NCI-H1436 (cell line): ENCODE data around the gene MAG.

Experiments
- DNase-seq: peaks from one replicate; lab custom pipeline; 2025; lab: John Stamatoyannopoulos, UW

MAG gene

GRCh38 chr19:35265126-35265899, 26.6 kb upstream of the MAG start:
- no peak for DNase-seq

- DNase-seq = no peak
Measured at GRCh38 chr19:35265900-35266519, 26.0 kb upstream of the MAG start.

DNA sequence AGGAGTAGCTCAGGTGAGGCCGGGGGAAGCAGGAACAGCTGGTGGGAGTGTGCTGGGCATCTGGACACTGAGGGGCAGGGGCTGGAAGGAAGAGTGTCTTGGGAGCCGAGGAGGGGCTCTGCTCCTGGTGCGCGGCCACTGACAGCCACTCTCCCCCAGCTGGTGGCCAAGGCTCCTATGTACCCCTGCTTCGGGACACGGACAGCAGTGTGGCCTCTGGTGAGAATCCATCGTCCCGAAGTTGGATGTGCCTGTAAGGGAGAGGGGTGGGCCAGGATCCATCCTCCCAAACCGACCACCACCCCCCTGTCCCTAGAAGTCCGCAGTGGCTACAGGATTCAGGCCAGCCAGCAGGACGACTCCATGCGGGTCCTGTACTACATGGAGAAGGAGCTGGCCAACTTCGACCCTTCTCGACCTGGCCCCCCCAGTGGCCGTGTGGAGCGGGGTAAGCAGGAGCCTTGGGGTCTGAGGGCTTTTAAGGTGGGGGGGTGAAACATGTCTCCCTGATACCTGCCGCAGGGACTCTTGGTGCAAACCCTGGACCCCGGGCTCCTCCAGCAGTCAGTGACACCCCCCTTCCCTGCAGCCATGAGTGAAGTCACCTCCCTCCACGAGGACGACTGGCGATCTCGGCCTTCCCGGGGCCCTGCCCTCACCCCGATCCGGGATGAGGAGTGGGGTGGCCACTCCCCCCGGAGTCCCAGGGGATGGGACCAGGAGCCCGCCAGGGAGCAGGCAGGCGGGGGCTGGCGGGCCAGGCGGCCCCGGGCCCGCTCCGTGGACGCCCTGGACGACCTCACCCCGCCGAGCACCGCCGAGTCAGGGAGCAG, 25.2 kb upstream of the MAG start:
- no peak for DNase-seq

DNA sequence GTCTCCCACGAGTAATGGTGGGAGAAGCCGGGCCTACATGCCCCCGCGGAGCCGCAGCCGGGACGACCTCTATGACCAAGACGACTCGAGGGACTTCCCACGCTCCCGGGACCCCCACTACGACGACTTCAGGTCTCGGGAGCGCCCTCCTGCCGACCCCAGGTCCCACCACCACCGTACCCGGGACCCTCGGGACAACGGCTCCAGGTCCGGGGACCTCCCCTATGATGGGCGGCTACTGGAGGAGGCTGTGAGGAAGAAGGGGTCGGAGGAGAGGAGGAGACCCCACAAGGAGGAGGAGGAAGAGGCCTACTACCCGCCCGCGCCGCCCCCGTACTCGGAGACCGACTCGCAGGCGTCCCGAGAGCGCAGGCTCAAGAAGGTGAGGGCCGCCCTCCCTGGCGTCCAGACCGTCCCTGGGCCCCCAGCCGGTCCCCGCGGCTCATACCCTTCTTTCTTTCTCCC, 24.6 kb upstream of the MAG start:
- no peak for DNase-seq

- DNase-seq = peak; percentile 60
Measured at GRCh38 chr19:35267818-35268535, 24.0 kb upstream of the MAG start.

- peak; percentile 50 for DNase-seq
Measured at GRCh38 chr19:35268536-35269437, 23.2 kb upstream of the MAG start, which contains the start of gene USF2. TSS of gene USF2 (plus strand) at chr19:35268962. CDS start at chr19:35269102, 140 bp downstream.

DNA sequence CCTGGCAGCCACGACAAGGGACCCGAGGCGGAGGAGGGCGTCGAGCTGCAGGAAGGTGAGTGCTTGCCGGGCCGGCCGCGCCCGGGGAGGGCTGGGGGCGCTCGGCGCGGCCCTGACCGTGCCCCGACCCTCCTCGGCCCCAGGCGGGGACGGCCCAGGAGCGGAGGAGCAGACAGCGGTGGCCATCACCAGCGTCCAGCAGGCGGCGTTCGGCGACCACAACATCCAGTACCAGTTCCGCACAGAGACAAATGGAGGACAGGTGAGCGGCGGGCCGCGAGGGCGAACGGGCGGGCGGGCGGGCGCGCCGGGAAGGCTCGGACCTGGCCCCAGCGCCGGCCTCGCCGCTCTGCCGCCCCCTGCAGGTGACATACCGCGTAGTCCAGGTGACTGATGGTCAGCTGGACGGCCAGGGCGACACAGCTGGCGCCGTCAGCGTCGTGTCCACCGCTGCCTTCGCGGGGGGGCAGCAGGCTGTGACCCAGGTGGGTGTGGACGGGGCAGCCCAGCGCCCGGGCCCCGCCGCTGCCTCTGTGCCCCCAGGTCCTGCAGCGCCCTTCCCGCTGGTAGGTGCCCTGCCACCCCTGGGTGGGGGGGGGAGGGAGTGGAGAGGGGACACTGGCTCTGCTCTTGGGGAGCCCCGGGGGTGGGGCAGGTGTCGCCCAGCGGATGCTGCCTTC, 22.4 kb upstream of the MAG start:
- DNase-seq = peak; percentile 65

GRCh38 chr19:35270381-35270811, 21.6 kb upstream of the MAG start:
- no peak for DNase-seq

- DNase-seq = no peak
Measured at GRCh38 chr19:35271546-35271945, 20.4 kb upstream of the MAG start.

DNA sequence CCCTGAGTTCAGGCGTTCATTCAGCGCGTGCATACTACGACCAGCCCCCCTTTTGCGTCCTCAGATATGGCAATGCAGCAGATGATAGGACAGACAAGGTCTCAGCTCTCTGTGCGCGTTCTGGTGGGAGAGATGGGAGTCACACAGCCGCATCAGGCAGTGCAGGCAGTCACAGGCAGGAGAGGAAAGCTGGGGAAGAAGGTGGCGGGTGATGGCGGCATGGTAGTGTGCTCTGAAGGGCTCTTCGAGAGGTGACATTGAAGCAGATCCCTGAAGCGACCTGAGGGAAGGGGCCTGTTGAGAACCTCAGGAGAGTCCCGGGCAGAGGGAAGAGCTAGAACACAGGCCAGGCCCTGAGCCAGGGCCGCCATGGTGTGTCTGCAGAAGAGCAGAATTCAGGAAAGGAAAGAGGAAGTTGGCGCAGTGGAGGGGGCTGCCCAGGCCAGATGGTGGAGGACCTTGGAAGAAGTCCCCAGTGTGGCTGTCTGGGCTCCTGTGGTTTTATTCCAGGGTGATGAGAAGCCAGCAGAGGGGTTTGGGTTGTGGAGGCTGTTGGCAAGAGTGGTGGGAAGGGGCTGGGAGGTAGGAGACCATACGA, 19.7 kb upstream of the MAG start:
- no peak for DNase-seq

DNA sequence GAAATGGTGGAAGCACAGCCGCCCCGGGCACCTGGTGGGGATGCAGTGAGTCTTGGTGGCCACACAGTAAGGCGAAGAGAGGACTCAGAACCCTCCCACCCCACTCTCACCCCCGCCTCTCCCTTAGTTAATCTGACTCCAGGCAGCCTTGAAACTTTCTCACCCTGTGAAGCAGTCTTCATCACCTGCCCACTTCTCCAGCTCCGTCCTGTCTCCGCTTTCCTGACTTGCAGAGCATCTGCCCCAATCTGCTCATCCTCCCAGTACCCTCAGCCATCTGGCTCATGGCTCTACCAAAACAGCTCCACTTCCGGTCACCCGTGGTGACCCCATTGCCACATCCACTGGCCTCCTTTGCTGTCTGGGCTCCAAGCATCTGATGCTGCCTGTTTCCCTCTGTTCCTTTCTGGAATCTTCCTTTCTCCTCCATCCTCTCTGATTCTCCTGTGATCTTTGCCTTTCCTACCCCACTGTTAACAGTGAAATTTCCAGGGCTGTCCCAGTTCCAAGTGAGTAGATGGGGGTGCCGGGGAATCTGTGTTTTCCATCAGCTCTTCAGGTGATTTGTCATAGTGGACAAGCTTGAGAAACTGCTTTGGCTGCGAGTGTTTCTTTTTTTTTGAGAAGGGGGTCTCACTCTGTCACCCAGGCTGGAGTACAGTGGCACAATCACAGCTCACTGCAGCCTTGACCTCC, 18.9 kb upstream of the MAG start:
- DNase-seq = no peak

DNA sequence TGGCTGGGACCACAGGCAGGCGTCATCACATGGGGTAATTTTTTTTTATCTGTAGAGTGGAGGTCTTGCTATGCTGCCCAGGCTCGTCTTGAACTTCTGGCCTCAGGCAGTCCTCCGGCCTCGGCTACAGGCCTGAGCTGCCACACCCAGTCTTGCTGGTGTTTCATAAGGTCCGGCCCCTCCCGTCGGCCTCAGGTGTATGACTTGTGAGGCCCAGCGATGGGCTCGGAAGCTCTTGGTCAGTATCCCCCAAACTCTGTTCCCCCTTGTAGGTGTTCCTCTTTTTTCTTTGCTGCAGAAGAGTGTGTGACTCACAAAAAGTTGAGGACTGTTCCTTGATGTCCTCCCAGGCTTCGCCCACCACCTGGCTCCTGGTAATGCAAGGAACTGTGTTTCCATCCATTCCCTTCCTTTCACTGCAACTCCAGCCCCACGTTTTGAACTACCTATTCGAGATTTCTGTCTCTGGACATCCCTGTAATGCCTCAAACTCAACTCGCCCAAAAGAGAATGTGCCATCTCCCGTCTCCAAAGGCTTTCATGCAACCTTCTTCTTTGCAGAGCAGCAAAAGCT, 18.2 kb upstream of the MAG start:
- no peak for DNase-seq

GRCh38 chr19:35274323-35274722, 17.6 kb upstream of the MAG start:
- no peak for DNase-seq

- DNase-seq = no peak
Measured at GRCh38 chr19:35276706-35277281, 15.2 kb upstream of the MAG start.

- no peak for DNase-seq
Measured at GRCh38 chr19:35278578-35279284, 13.2 kb upstream of the MAG start.

GRCh38 chr19:35279374-35279773, 12.6 kb upstream of the MAG start:
- DNase-seq = no peak

GRCh38 chr19:35279985-35280821, 11.8 kb upstream of the MAG start:
- no peak for DNase-seq
